ENCODE data around the gene NEURL1.

The NEURL1 gene

DNA sequence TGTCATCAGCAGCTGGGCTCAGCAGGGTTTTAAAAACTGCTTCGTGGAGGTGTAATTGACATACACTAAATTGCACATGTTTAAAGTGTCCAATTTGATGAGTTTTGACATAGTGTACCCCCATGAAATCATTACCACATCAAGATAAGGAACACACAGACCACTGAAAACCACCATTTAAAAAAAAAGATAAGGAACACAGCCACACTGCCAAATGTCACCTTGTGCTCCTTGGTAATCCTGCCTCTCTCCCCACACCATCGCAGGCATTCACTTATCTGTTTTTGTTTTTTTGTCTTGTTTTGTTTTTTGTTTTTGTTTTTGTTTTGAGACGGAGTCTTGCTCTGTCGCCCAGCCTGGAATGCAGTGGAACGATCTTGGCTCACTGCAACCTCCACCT lies 75.0 kb downstream of the NEURL1 start:
- DNase-seq = no peak

GRCh38 chr10:103569896-103570295 lies 76.4 kb downstream of the NEURL1 start:
- no peak for DNase-seq

- no peak for DNase-seq
Observed at GRCh38 chr10:103570844-103571655, 77.5 kb downstream of the NEURL1 start.

- DNase-seq = no peak
Observed at GRCh38 chr10:103571656-103571975, 78.1 kb downstream of the NEURL1 start.

GRCh38 chr10:103572347-103573204 lies 79.1 kb downstream of the NEURL1 start:
- DNase-seq = no peak

DNA sequence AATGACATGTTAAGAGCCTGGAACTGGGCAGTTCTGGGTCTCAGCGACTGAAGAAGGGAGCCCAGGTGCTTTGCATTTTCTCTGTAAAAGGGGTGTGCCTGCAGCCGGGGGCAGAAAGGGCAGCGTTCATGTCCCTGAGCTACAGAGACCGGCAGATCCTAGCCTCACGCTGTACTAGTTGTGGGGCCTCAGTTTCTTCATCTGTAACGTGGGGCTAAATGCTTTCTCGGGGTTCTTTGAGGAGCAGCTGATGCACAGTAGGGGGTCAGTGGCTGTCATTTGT lies 79.6 kb downstream of the NEURL1 start:
- DNase-seq = no peak

GRCh38 chr10:103574097-103575061 lies 80.9 kb downstream of the NEURL1 start:
- DNase-seq = no peak

DNA sequence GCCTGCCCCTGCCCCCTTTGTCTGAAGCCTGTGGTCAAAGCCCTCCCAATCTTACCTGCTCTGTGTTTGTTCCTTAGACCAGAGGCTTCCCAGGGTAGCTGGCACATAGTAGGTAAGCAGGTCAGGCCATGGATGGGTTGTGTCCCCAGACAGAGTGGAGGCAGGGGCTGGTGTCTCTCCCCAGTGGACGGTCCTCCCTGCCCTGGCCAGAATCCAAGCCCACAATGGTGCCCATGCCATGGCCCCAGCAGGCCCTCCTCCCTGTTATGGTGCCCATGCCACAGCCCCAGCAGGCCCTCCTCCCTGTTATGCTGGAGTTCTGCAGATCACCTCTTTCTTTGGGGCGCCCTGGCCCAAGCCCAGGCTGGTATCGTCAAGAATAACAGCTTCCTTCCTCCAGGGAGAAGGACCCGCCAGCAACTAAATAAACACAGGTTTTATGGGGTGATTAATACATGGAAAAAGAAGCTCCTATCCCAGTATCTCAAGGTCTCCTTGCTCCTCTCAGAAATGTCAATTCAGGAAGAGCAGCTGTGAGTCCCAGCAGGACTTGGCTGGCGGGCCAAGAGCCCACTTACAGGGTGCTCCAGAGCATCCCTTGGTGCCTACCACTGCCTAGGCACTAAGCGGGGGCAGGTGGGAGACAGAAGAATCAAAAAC lies 82.0 kb downstream of the NEURL1 start:
- no peak for DNase-seq

GRCh38 chr10:103576076-103576471 lies 82.6 kb downstream of the NEURL1 start:
- no peak for DNase-seq

- DNase-seq = no peak
Observed at GRCh38 chr10:103576862-103577261, 83.4 kb downstream of the NEURL1 start.

- no peak for DNase-seq
Observed at GRCh38 chr10:103578782-103579382, 85.4 kb downstream of the NEURL1 start.

GRCh38 chr10:103580011-103580410 lies 86.5 kb downstream of the NEURL1 start:
- DNase-seq = no peak

DNA sequence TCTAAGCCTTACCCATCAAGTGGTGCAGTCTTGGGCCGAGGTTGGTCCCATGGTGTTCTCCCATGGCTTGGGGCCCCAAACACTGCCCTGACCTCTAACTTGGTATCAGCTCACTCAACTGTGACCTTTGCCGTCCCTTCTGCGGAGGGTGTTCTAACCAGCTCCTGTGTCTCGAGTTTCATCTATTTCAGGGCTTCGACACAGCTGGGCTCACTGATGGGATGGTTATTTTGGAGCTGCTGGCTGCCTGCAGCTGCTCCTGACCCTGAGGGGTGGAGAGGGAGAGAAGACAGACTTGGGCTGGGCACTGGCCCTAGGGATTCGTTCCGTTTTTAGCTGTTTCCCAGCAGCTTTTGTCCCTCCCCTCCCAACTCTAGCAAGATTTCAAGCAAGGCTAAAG lies 86.9 kb downstream of the NEURL1 start:
- DNase-seq = no peak

GRCh38 chr10:103581499-103581898 lies 88.0 kb downstream of the NEURL1 start:
- DNase-seq = no peak

DNA sequence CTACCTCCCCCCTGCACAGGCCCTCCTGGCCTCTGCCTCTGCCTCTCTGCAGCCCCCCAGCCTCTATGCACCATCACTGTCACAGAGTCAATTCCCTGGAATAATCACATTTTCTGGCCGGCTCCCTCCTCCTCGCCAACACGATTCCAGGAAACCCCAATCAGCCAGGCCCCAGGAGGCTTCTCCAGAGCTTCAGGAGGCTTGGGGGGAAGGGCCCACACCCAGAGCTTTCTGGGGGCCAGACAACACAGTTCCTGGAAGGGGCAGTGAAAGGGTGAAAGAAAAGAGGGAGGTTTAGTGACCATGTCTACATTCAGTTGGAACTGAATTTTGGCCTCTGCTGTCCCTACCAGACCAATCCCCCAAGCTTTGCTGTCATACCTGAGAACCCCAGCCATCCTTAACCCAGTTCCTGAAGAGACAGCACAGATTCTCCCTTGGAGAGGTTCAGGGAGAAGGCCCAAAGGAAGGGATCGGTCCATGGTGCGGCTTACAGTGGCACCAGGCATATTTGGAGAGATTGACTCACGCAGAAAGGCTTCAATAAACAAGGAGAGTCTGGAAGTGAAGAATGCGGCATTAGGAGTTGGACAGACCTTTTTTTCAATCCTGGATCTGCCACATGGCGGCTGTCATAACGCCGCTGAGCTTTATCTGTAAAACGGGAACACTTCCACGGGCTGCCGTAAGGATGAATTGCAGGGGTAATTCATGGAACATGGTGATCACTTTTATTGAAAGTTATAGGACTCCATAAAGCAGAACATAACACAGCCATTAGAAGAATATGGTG lies 89.0 kb downstream of the NEURL1 start:
- no peak for DNase-seq

- no peak for DNase-seq
Observed at GRCh38 chr10:103583871-103584215, 90.3 kb downstream of the NEURL1 start.

- no peak for DNase-seq
Observed at GRCh38 chr10:103584216-103585010, 90.9 kb downstream of the NEURL1 start.

- no peak for DNase-seq
Observed at GRCh38 chr10:103585011-103585405, 91.5 kb downstream of the NEURL1 start.

DNA sequence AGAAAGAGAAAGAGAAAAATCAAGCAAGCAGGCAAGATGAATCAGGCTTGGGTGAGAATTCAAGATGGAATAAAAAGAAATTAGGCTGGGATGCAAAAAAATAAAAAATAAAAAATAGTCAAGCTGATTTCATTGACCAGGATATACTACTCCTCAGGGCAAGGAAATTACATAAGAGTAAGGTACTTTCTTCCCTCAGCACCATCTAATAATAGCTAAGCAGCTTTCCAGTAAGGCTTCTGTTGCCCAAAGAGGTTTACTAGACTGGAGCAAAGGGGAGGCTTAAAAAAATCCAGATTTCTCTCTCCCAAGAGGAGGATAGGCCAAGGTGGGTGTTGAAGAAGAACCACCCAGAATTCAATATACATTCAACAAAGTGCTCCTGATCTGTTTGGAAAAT lies 93.6 kb downstream of the NEURL1 start:
- DNase-seq = no peak

- no peak for DNase-seq
Observed at GRCh38 chr10:103589074-103589630, 95.6 kb downstream of the NEURL1 start.

Measured in GOT3 (cell line).